Astrocyte (in vitro differentiated cells and primary cell): ENCODE measurements around the gene SENP2.

Source experiments
- EZH2 ChIP-seq: IDR thresholded peaks from 2 replicates; pipeline ENCODE4 v1.6.1; 2012; ENCODE audit warnings: mild to moderate bottlenecking, low read length, inconsistent platforms; ENCODE audit not compliant: insufficient read depth
- TF ChIP-seq, protein P1 (sequence below): IDR thresholded peaks from 2 replicates; pipeline ENCODE4 v1.5.1; 2011; ENCODE audit warnings: low read depth, mild to moderate bottlenecking, inconsistent platforms, low read length, moderate library complexity; ENCODE audit not compliant: insufficient read depth

DNA sequence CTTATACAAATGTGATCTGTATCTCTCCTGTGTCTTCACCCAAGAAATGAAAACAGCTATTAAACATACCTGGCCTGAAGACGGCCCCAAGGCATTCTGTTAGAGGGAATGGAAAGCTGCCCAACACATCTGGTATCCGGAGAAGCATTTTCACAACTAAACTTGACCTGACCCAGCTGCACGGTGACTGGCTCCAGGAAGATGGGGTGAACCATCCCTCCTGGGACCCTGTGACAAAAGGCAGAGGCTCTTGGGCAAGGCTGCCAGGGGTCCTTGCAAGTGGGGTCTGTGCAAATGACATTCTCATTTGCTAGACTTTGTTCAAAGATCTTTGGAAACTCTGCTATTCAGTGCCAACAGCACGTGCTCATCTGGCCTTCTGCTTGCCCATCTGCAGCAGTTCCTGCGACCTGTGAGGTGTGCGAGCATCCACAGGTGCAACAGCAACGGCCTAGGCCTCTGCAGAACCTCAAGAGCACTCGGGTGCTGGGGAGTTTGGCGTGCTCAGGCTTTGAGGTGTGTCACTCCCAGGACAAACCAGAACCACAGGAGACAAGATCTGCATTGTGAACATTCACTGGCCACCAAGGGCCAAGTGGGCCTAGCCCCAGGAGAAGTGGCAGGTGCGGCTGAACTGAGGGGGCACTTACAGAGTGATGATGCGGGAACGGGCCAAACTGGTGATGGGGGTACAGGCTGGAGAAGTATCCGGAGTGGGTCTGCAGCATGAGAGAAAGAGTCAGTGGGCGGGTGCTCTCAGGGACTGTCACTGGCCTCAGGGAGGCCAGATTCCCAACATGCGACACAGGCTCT is 71.8 kb downstream of the SENP2 start:
- TF ChIP-seq, protein P1, sequence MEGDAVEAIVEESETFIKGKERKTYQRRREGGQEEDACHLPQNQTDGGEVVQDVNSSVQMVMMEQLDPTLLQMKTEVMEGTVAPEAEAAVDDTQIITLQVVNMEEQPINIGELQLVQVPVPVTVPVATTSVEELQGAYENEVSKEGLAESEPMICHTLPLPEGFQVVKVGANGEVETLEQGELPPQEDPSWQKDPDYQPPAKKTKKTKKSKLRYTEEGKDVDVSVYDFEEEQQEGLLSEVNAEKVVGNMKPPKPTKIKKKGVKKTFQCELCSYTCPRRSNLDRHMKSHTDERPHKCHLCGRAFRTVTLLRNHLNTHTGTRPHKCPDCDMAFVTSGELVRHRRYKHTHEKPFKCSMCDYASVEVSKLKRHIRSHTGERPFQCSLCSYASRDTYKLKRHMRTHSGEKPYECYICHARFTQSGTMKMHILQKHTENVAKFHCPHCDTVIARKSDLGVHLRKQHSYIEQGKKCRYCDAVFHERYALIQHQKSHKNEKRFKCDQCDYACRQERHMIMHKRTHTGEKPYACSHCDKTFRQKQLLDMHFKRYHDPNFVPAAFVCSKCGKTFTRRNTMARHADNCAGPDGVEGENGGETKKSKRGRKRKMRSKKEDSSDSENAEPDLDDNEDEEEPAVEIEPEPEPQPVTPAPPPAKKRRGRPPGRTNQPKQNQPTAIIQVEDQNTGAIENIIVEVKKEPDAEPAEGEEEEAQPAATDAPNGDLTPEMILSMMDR, result no peak
- no peak for TF ChIP-seq EZH2
